Naive thymus-derived CD8-positive, alpha-beta T cell (primary cell): ENCODE results near the gene KPTN. TPM values are rescaled to one million over a fixed set of nuclear protein-coding genes. Genes with fewer than 3 reads are reported as not detected.

Source experiments
- ATAC-seq, 2 donors: fragments of 150-1000 bp; cut with Tn5 transposase in 1 of 2; sonication (Bioruptor Pico), chemical (Tn5 transposase) in 1 of 2; 1 replicate in 1 of 2; 2 replicates in 1 of 2; pipeline ENCODE4 v1.10.0; 2021; ENCODE audit warnings: mild to moderate bottlenecking in 2 of 2, moderate library complexity in 2 of 2
- POLR2A ChIA-PET: fragments of 350-600 bp; sonication (Branson Sonifier 250); formaldehyde crosslinking; loops from one replicate; lab custom pipeline; 2021; ENCODE audit warnings: antibody characterized with exemption; lab: Charles Lee
- DNase-seq, 10 donors: peaks; one replicate each; pipeline versions ENCODE4 v3.0.0 to v3.0.0-alpha.2; 2020 to 2022
- H3K27ac Mint-ChIP-seq, 10 donors: one replicate each; pipeline ENCODE4 v1.8.0; 2020 to 2022; ENCODE audit warnings: mild to moderate bottlenecking in 10 of 10, mixed read lengths in 10 of 10, moderate library complexity in 4 of 10, inconsistent platforms in 1 of 10
- H3K27me3 Mint-ChIP-seq, 5 donors: one replicate each; pipeline ENCODE4 v1.8.0; 2021 to 2022; ENCODE audit warnings: mixed read lengths in 5 of 5
- H3K36me3 Mint-ChIP-seq, 3 donors: one replicate each; pipeline ENCODE4 v1.8.0; 2020 to 2022; ENCODE audit warnings: mixed read lengths in 3 of 3, mild to moderate bottlenecking in 2 of 3, inconsistent platforms in 1 of 3
- H3K4me1 Mint-ChIP-seq, 4 donors: one replicate each; pipeline ENCODE4 v1.8.0; 2021 to 2022; ENCODE audit warnings: mixed read lengths in 4 of 4
- H3K4me3 Mint-ChIP-seq, 10 donors: one replicate each; pipeline ENCODE4 v1.8.0; 2020 to 2022; ENCODE audit warnings: mild to moderate bottlenecking in 10 of 10, mixed read lengths in 10 of 10, moderate library complexity in 6 of 10, inconsistent platforms in 1 of 10
- H3K9me3 Mint-ChIP-seq, 9 donors: one replicate each; pipeline ENCODE4 v1.8.0; 2020 to 2022; ENCODE audit warnings: mixed read lengths in 9 of 9, mild to moderate bottlenecking in 3 of 9, inconsistent platforms in 1 of 9, moderate library complexity in 1 of 9
- polyA plus RNA-seq, 3 donors: library from polyadenylated mRNA; unstranded; fragments of 300-500 nt; fragmentation: Illumina TruSeq; gene quantifications; one replicate each; pipeline ENCODE4 v1.2.3, GENCODE V29; 2021
- total RNA-seq, 8 experiments: library from RNA in 2 of 8; stranded (reverse) in 2 of 8; gene quantifications; one replicate each; pipeline ENCODE4 v1.2.3 and lab custom pipeline; 2021 to 2026

Gene KPTN
- total and polyA plus RNA-seq, 5 experiments from 2014 or later: 5.4 to 8.0 (median 7.1) TPM

DNA sequence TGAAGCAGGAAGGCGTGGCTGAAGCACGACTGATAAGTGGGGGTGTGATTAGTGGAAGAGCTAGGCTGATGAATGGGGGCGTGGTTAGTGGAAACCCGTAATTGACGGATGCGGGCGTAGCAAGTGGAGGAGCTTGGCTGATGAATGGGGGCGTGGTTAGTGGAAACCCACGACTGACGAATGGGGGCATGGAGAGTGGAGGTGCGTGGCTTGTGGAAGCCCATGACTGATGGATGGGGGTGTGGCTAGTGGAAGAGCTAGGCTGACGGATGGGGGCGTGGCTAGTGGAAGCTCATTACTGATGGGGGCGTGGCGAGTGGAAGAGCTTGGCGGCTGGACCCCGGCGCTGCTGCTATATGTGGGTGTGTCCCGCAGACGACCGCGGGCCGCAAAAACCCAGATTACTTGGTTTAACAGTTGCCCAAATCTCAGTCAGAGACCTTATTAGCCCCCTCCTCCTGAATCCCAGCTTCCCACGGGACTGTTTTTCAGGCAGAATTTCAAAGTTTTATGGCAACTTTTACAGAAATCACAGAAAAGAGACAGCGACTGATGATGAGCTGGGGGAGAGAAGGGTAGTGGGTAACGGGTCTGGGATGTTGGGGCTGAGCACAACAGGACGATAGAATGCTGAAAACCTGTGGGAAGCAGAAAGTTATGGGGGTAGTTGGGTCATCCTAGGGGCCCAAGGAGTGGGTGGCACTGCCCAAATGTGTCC is 55.7 kb downstream of the KPTN start:
- DNase-seq (peak; percentile 57 to 89 (median 78)), ATAC-seq (peak; percentile 65 to 82)
- H3K36me3 Mint-ChIP-seq: peaks cover 0 to 5% (median 1%) of the 10 kb centered on the region in 3 donors
- no peak overlapping the region for H3K4me3 Mint-ChIP-seq
- no peaks in the 10 kb centered on the region for H3K9me3 Mint-ChIP-seq
- peaks cover 17 to 68% (median 36%) of the 10 kb centered on the region in 5 donors for H3K27me3 Mint-ChIP-seq
- H3K27ac Mint-ChIP-seq: no peak overlapping the region
- H3K4me1 Mint-ChIP-seq: peaks cover 6 to 23% (median 13%) of the 10 kb centered on the region in 4 donors
- POLR2A ChIA-PET: interaction anchor here (0.6 to 1.7 kb wide), 5 partner anchors 10 to 324 kb away, joined by 3 to 7 read pairs (median 3); partner anchors contain the start of gene DHX34

DNA sequence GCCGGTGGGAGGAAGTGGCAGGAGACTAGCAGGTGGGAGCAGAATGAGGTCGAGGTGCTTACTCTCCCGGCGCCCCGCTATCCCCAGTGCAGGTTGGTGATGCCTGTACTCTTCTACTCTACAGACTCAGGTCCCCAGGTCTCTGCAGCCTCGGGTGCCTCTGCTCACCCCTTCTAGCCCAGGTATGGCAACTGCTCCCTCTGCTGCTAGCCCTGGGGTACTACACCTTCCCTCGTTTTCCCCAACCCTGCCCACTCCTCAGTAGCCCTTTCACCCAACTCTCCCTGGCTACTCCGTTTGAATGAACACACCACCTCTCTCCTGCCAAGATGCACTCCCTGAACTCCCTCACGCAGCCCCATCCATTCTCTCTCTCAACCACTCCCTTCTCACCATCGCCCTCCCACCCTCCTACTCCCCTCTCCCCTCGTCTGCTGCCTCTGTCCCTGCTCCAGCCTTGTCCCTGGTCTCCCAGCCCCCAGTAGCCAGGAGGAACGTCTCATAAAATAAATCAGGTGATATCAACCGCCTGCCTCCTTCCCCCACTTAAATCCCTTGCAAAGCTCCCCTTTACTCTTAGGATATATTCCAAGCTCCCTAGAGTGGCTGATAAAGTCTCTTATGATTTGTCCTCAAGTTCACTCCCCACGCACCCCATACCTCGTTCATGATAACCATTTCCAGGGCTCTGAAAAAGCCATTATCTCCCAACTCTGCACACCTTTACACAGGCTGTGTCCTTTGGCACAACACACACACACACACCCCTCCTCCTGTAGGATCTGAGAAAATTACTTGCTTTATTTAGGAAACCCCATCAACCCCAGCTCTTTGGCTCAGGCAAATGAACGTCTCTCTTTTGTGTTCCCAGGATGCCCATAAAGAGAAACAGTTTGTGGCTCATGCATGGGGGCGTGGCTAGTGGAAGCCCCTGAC is 56.5 kb downstream of the KPTN start:
- peaks cover 20 to 76% (median 45%) of the 10 kb centered on the region in 5 donors for H3K27me3 Mint-ChIP-seq
- POLR2A ChIA-PET: interaction anchor here (0.8 to 1.7 kb wide), 4 partner anchors 9 to 281 kb away, joined by 3 to 7 read pairs (median 4); partner anchors contain the start of gene DHX34

More for the DNA sequence above, 56.5 kb downstream of the KPTN start:
- Mint-ChIP-seq H3K9me3 (no peaks in the 10 kb centered on the region), H3K4me1 (peaks cover 9 to 30% (median 19%) of the 10 kb centered on the region in 4 donors), H3K4me3 (peak overlapping the region in 3 of 10 donors; percentile 5 to 66 (median 48)), H3K27ac (peak overlapping the region in 2 of 10 donors; percentile 52 to 72), H3K36me3 (peaks cover 1 to 8% (median 6%) of the 10 kb centered on the region in 3 donors)
- ATAC-seq (peak; percentile 62 to 69), DNase-seq (peak; percentile 30 to 83 (median 68))

Other genes starting within 250 kb of the KPTN start
- gene CCDC9, start 227.7 kb downstream of the KPTN start, total RNA-seq: 10 to 100 TPM; 53.0 to 53.1 TPM
- gene CCDC9, start 227.7 kb downstream of the KPTN start, polyA plus RNA-seq: 10 to 100 TPM in 1 of 3 donors, 1 to 10 TPM in 2; 5.0 to 10.8 (median 7.1) TPM
- gene INAFM1, start 209.3 kb downstream of the KPTN start, total RNA-seq: 10 to 100 TPM; 17.6 to 19.7 TPM
- gene INAFM1, start 209.3 kb downstream of the KPTN start, polyA plus RNA-seq: 1 to 10 TPM; 2.4 to 5.3 (median 3.4) TPM
- 1 to 10 TPM; 2.6 TPM for gene C5AR1, start 174.4 kb downstream of the KPTN start, total RNA-seq
- gene C5AR1, start 174.4 kb downstream of the KPTN start, polyA plus RNA-seq: under 1 TPM in 1 of 3 donors, not detected in 2; 0.15 TPM
- under 1 TPM; 0.29 to 0.30 TPM for gene C5AR2, start 152.0 kb downstream of the KPTN start, total RNA-seq
- not detected for gene C5AR2, start 152.0 kb downstream of the KPTN start, polyA plus RNA-seq
- gene DHX34, start 134.9 kb downstream of the KPTN start, total RNA-seq: 10 to 100 TPM; 28.9 to 29.6 TPM
- gene DHX34, start 134.9 kb downstream of the KPTN start, polyA plus RNA-seq: 1 to 10 TPM; 3.1 to 9.7 (median 5.2) TPM
- not detected for gene MEIS3, start 64.7 kb downstream of the KPTN start, total RNA-seq
- gene MEIS3, start 64.7 kb downstream of the KPTN start, polyA plus RNA-seq: not detected
- gene SLC8A2, start 12.3 kb downstream of the KPTN start, total RNA-seq: under 1 TPM in 1 of 2 experiments, not detected in 1; 0.42 TPM
- under 1 TPM in 2 of 3 donors, not detected in 1; 0.02 to 0.12 TPM for gene SLC8A2, start 12.3 kb downstream of the KPTN start, polyA plus RNA-seq
- gene NAPA, start 30.8 kb upstream of the KPTN start, total RNA-seq: 10 to 100 TPM; 85.3 to 92.3 TPM
- 100 to 1,000 TPM in 1 of 3 donors, 10 to 100 TPM in 2; 88.7 to 116 (median 89.6) TPM for gene NAPA, start 30.8 kb upstream of the KPTN start, polyA plus RNA-seq
- gene ZNF541, start 88.9 kb upstream of the KPTN start, total RNA-seq: under 1 TPM; 0.85 to 0.86 TPM
- gene ZNF541, start 88.9 kb upstream of the KPTN start, polyA plus RNA-seq: under 1 TPM in 1 of 3 donors, not detected in 2; 0.27 TPM
- gene BICRA, start 124.9 kb upstream of the KPTN start, total RNA-seq: 10 to 100 TPM; 32.7 to 35.5 TPM
- gene BICRA, start 124.9 kb upstream of the KPTN start, polyA plus RNA-seq: 1 to 10 TPM in 1 of 3 donors, under 1 TPM in 2; 0.23 to 1.4 (median 0.50) TPM
- not detected for gene EHD2, start 229.2 kb upstream of the KPTN start, total RNA-seq
- not detected for gene EHD2, start 229.2 kb upstream of the KPTN start, polyA plus RNA-seq